B cell (primary cell): ENCODE measurements around the gene WDR54. TPM values are rescaled to one million over a fixed set of nuclear protein-coding genes. Genes with fewer than 3 reads are reported as not detected.

Source experiments
- ATAC-seq: fragments of 200-7000 bp; cut with Tn5 transposase; one replicate; pipeline ENCODE4 v1.10.0; 2021; ENCODE audit warnings: low read depth, mild to moderate bottlenecking, moderate number of reproducible peaks, moderate library complexity
- CTCF ChIA-PET: fragments of 350-600 bp; sonication (Branson Sonifier 250); formaldehyde crosslinking; loops from one replicate; lab custom pipeline; 2021; ENCODE audit warnings: antibody characterized with exemption, inconsistent platforms; lab: Charles Lee
- POLR2A ChIA-PET: fragments of 350-600 bp; sonication (Branson Sonifier 250); formaldehyde crosslinking; loops from one replicate; lab custom pipeline; 2021; ENCODE audit warnings: antibody characterized with exemption; lab: Charles Lee
- DNase-seq: peaks from one replicate; pipeline ENCODE4 v3.0.0; 2013
- H2AFZ ChIP-seq: 2 replicates; pipeline ENCODE4 v1.6.1; 2012; ENCODE audit warnings: mild to moderate bottlenecking, low read depth, low read length; ENCODE audit not compliant: insufficient read depth, poor library complexity, severe bottlenecking
- H3K27ac ChIP-seq, 2 donors: 1 replicate in 1 of 2; 2 replicates in 1 of 2; pipeline ENCODE4 v1.5.1; 2012 to 2013; ENCODE audit warnings: low read length in 2 of 2, mild to moderate bottlenecking in 2 of 2, moderate library complexity in 1 of 2
- H3K27me3 ChIP-seq, 4 experiments: fragments of 200-600 bp in 1 of 4; sonication (generic) in 1 of 4; replicated peaks in 1 of 4; 1 replicate in 2 of 4; 2 replicates in 2 of 4; pipeline versions ENCODE4 v1.6.1 to v1.7.0; 2013 to 2016; ENCODE audit warnings: low read length in 3 of 4, mild to moderate bottlenecking in 2 of 4, mixed read lengths in 1 of 4, moderate library complexity in 1 of 4; ENCODE audit not compliant: insufficient read depth in 4 of 4, control insufficient read depth in 3 of 4; ENCODE audit errors: control extremely low read depth in 1 of 4
- H3K36me3 ChIP-seq, 2 experiments: replicated peaks in 1 of 2; 1 replicate in 1 of 2; 2 replicates in 1 of 2; pipeline versions ENCODE4 v1.6.1 to v1.7.1; 2013; ENCODE audit warnings: low read length in 1 of 2; ENCODE audit not compliant: insufficient read depth in 2 of 2, control insufficient read depth in 1 of 2; ENCODE audit errors: control extremely low read depth in 1 of 2, extremely low read depth in 1 of 2
- H3K4me1 ChIP-seq, 2 donors: fragments of 200-600 bp in 1 of 2; sonication (generic) in 1 of 2; 1 replicate in 1 of 2; 2 replicates in 1 of 2; pipeline versions ENCODE4 v1.5.1 to v1.6.1; 2013 to 2017; ENCODE audit warnings: low read length in 2 of 2; ENCODE audit not compliant: control insufficient read depth in 2 of 2, insufficient read depth in 2 of 2
- H3K4me2 ChIP-seq: replicated peaks from 2 replicates; pipeline ENCODE3; 2012; ENCODE audit warnings: mild to moderate bottlenecking, low read depth, low read length; ENCODE audit not compliant: poor library complexity, severe bottlenecking
- H3K4me3 ChIP-seq, 5 experiments: fragments of 200-600 bp in 1 of 5; sonication (generic) in 1 of 5; 1 replicate in 3 of 5; 2 replicates in 2 of 5; pipeline versions ENCODE4 v1.5.1 to v1.7.0; 2011 to 2016; ENCODE audit warnings: low read length in 4 of 5, mild to moderate bottlenecking in 4 of 5, low read depth in 2 of 5, control low read depth in 1 of 5, moderate library complexity in 1 of 5; ENCODE audit not compliant: insufficient read depth in 1 of 5; ENCODE audit errors: control extremely low read depth in 1 of 5, extremely low read depth in 1 of 5
- H3K79me2 ChIP-seq: fragments of 200-600 bp; sonication (generic); one replicate; pipeline ENCODE4 v1.6.0; 2016; ENCODE audit warnings: low read length; ENCODE audit not compliant: control insufficient read depth, insufficient read depth
- H3K9ac ChIP-seq: fragments of 200-600 bp; sonication (generic); 2 replicates; pipeline ENCODE4 v1.6.1; 2017; ENCODE audit warnings: mild to moderate bottlenecking, low read length, moderate library complexity
- H3K9me3 ChIP-seq, 3 donors: one replicate each; pipeline versions ENCODE4 v1.6.1 to v1.7.1; 2013; ENCODE audit warnings: low read length in 2 of 3; ENCODE audit not compliant: control insufficient read depth in 2 of 3, insufficient read depth in 1 of 3; ENCODE audit errors: control extremely low read depth in 1 of 3
- H4K20me1 ChIP-seq: 2 replicates; pipeline ENCODE4 v1.6.0; 2012; ENCODE audit warnings: mild to moderate bottlenecking, low read length; ENCODE audit not compliant: insufficient read depth, control insufficient read depth, poor library complexity, severe bottlenecking
- H3K27ac Mint-ChIP-seq: one replicate; pipeline ENCODE4 v1.8.0; 2021; ENCODE audit warnings: mixed read lengths
- H3K27me3 Mint-ChIP-seq: one replicate; pipeline ENCODE4 v1.8.0; 2021; ENCODE audit warnings: mixed read lengths
- H3K4me1 Mint-ChIP-seq: one replicate; pipeline ENCODE4 v1.8.0; 2021; ENCODE audit warnings: mixed read lengths
- H3K4me3 Mint-ChIP-seq: one replicate; pipeline ENCODE4 v1.8.0; 2021; ENCODE audit warnings: mixed read lengths
- H3K9me3 Mint-ChIP-seq: one replicate; pipeline ENCODE4 v1.8.0; 2022; ENCODE audit warnings: mixed read lengths; ENCODE audit not compliant: insufficient read depth
- EZH2 ChIP-seq: IDR thresholded peaks from 2 replicates; pipeline ENCODE4 v1.6.1; 2012; ENCODE audit warnings: borderline replicate concordance, low read depth, mild to moderate bottlenecking, moderate library complexity, low read length; ENCODE audit not compliant: insufficient read depth, poor library complexity, severe bottlenecking
- WGBS: methylation state at CpG from one replicate; pipeline ENCODE4 v1.1.5; 2013; ENCODE audit warnings: missing lambda C conversion rate; ENCODE audit not compliant: insufficient coverage; 5-methylcytosine and 5-hydroxymethylcytosine counted together
- intact Hi-C: fragments of 100-400 bp; cut with micrococcal nuclease; formaldehyde crosslinking; loops from one replicate; pipeline ENCODE4 v1.10.0; 2022
- polyA plus RNA-seq: library from polyadenylated mRNA; depleted of rRNA; stranded (reverse); fragments of >200 nt; gene quantifications from 2 replicates; pipeline ENCODE4 v1.2.3, GENCODE V29; 2012
- total RNA-seq, 2 donors: library from RNA; stranded (reverse); fragments of 120-200 nt in 1 of 2; gene quantifications; 1 replicate in 1 of 2; 2 replicates in 1 of 2; pipeline versions ENCODE4 v1.2.3 to v1.2.4, GENCODE V29; 2013 to 2022
- TF ChIP-seq, protein P1 (sequence below): fragments of 200-600 bp; IDR thresholded peaks from one replicate; pipeline ENCODE4 v1.8.0; 2022; ENCODE audit warnings: antibody characterized with exemption, mild to moderate bottlenecking

The WDR54 gene
- total and polyA plus RNA-seq, 2 donors (not counting 1 experiment from before 2014, with no cell fraction given) = 42.2 to 52.8 TPM

DNA sequence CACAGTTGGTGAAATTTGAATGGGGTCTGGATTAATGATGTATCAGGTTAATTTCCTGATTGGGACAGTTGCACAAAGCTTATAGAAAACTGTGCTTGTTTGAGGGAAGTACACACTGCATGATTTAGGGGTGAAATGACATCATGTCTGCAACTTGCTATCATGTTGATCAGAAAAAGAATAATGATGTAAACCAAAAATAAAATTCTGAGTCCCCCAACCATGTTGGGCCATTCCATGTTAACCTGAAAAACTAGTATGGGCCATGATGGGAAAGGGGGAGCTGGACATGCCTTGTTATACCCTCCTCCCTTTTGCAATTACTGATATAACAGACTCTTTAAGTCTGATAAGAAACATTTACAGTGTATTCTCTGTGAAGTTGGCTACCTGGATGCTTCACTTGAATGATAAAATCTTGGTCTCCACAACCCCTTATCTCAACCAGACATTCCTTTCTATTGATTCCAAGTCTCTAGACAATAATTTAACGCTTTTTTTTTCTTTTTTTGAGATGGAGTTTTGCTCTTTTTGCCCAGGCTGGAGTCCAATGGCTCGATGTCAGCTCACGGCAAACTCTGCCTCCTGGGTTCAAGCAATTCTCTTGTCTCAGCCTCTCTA, 29.1 kb downstream of the WDR54 start:
- Histone ChIP-seq H3K9me3 (no peaks in the 10 kb centered on the region), H4K20me1 (peaks cover 2% of the 10 kb centered on the region), H3K4me3 (no peak overlapping the region), H3K4me2 (no peak overlapping the region), H2AFZ (no peak overlapping the region), H3K36me3 (no peaks in the 10 kb centered on the region), H3K9ac (no peak overlapping the region), H3K27me3 (no peaks in the 10 kb centered on the region), H3K79me2 (peaks cover 7% of the 10 kb centered on the region), H3K4me1 (peaks cover 10 to 20% of the 10 kb centered on the region in 2 donors), H3K27ac (no peak overlapping the region)
- intact Hi-C loops = no loop called here
- H3K27ac Mint-ChIP-seq = no peak overlapping the region
- CTCF ChIA-PET = no interaction called here
- no peak for ATAC-seq
- H3K4me1 Mint-ChIP-seq = peaks cover 25% of the 10 kb centered on the region
- H3K9me3 Mint-ChIP-seq = no peaks in the 10 kb centered on the region
- TF ChIP-seq, protein P1, sequence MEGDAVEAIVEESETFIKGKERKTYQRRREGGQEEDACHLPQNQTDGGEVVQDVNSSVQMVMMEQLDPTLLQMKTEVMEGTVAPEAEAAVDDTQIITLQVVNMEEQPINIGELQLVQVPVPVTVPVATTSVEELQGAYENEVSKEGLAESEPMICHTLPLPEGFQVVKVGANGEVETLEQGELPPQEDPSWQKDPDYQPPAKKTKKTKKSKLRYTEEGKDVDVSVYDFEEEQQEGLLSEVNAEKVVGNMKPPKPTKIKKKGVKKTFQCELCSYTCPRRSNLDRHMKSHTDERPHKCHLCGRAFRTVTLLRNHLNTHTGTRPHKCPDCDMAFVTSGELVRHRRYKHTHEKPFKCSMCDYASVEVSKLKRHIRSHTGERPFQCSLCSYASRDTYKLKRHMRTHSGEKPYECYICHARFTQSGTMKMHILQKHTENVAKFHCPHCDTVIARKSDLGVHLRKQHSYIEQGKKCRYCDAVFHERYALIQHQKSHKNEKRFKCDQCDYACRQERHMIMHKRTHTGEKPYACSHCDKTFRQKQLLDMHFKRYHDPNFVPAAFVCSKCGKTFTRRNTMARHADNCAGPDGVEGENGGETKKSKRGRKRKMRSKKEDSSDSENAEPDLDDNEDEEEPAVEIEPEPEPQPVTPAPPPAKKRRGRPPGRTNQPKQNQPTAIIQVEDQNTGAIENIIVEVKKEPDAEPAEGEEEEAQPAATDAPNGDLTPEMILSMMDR = no peak
- TF ChIP-seq EZH2 = no peak
- DNase-seq = no peak
- H3K4me3 Mint-ChIP-seq = no peak overlapping the region
- POLR2A ChIA-PET = no interaction called here
- H3K27me3 Mint-ChIP-seq = peaks cover under 1% of the 10 kb centered on the region
- no CpG with 5 or more reads among the region's 3 CpGs for WGBS
